Neural progenitor cell (in vitro differentiated cells): Measurements from ENCODE around the gene SLC6A13.

Experiments used
- EZH2 ChIP-seq: fragments of 200-600 bp; sonication (generic); IDR thresholded peaks from 2 replicates; pipeline ENCODE4 v1.6.1; 2017; ENCODE audit warnings: antibody characterized with exemption, mild to moderate bottlenecking, moderate library complexity
- EZH2phosphoT487 ChIP-seq: fragments of 200-600 bp; sonication (generic); IDR thresholded peaks from 2 replicates; pipeline ENCODE4 v1.6.1; 2017; ENCODE audit warnings: antibody characterized with exemption
- TF ChIP-seq, protein P1 (sequence below): fragments of 200-600 bp; sonication (generic); IDR thresholded peaks from 2 replicates; pipeline ENCODE4 v1.5.1; 2017; ENCODE audit warnings: antibody characterized with exemption, mild to moderate bottlenecking

DNA sequence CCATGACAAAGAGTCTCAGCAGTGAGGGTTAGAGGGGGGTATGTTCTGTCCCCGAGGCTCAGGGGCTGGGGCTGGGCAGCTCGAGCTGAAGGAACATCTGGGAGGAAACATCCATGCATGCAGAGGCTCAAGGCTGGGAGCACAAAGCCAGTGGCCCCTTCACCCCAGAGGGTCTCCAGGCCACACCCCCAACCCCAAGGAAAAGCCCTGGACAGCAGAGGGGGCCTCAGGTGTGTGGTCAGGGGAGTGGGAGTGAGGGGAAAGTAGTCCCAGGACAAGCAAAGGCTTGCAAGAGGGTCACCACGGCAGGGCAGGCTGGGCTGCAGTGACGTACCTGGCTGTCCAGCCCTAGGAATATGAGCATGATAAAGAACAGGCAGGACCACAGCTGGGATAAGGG is 66.2 kb downstream of the SLC6A13 start:
- TF ChIP-seq, protein P1, sequence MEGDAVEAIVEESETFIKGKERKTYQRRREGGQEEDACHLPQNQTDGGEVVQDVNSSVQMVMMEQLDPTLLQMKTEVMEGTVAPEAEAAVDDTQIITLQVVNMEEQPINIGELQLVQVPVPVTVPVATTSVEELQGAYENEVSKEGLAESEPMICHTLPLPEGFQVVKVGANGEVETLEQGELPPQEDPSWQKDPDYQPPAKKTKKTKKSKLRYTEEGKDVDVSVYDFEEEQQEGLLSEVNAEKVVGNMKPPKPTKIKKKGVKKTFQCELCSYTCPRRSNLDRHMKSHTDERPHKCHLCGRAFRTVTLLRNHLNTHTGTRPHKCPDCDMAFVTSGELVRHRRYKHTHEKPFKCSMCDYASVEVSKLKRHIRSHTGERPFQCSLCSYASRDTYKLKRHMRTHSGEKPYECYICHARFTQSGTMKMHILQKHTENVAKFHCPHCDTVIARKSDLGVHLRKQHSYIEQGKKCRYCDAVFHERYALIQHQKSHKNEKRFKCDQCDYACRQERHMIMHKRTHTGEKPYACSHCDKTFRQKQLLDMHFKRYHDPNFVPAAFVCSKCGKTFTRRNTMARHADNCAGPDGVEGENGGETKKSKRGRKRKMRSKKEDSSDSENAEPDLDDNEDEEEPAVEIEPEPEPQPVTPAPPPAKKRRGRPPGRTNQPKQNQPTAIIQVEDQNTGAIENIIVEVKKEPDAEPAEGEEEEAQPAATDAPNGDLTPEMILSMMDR = no peak
- TF ChIP-seq EZH2 = no peak
- TF ChIP-seq EZH2phosphoT487 = no peak
